HT-29 (cell line): Measurements from ENCODE around the gene NCKAP5L. TPM values are rescaled to one million over a fixed set of nuclear protein-coding genes. Genes with fewer than 3 reads are reported as not detected.
A peak's percentile ranks its signal among the peaks of the same experiment; 100 is the strongest.
"Not testable (repeated sequence)": the region's sequence is repeated elsewhere in the genome, so short reads cannot be mapped to it uniquely, and the experiment has no call there.

ENCODE experiments used
- DNase-seq: peaks from one replicate; pipeline ENCODE4 v3.0.0-alpha.2; 2015; ENCODE audit warnings: low spot score
- total RNA-seq: library from RNA; depleted of rRNA; stranded (reverse); fragments of >200 nt; shearing (Covaris generic); gene quantifications from 2 replicates; pipeline ENCODE4 v1.2.3, GENCODE V29; 2014

The NCKAP5L gene
- total RNA-seq, 1 experiment from 2014 or later, result 16.4 TPM

DNA sequence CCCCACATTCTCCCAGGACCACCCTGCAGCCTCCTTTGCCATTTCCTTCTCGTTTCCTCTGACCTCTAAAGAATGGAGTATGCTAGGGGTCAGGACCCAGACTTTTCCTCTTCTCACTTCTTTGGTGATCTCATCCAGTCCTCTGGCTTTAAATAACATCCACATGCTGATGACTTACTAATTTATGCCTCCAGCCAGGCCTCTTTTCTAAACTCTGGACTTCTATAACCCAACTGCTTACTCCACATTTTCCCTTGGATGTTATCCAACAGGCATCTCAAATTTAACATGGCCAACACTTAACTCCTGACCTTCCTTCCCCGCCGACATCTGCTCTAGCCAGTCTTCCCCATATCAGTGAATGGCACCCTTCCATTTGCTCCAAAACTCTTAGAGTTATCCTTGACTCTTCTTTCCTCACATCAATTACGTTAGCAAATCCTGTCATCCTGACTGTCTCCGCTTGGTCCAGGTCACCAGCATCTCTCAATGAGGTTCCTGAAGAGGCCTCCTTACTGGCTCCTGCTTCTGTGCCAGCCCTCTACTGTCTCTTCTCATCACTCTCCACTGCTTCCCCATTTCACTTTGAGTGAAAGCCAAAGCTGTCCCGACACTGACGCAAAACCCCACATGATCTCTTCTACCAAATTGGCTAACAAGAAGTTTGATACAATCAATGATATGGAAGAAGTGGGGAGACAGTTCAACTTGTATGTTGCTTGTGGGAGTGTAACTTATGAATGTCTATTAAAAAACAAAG, 44.1 kb downstream of the NCKAP5L start:
- no peak for DNase-seq

DNA sequence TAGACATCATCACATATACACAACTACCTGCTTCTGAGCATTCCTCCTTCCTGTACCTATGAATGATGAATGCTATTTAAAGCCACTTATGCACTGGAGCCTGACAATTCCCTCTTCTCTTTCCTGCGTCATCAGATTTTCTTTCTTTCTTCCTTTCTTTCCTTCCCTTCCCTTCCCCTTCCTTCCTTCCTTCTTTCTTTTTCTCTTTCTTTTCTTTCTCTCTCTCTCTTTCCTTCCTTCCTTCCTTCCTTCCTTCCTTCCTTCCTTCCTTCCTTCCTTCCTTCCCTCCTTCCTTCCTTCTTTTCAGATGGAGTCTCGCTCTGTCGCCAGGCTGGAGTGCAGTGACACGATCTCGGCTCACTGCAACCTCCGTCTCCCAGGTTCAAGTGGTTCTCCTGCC, 47.3 kb downstream of the NCKAP5L start:
- DNase-seq, result not testable (repeated sequence)

GRCh38 chr12:49779581-49779980, 48.6 kb downstream of the NCKAP5L start:
- no peak for DNase-seq

DNA sequence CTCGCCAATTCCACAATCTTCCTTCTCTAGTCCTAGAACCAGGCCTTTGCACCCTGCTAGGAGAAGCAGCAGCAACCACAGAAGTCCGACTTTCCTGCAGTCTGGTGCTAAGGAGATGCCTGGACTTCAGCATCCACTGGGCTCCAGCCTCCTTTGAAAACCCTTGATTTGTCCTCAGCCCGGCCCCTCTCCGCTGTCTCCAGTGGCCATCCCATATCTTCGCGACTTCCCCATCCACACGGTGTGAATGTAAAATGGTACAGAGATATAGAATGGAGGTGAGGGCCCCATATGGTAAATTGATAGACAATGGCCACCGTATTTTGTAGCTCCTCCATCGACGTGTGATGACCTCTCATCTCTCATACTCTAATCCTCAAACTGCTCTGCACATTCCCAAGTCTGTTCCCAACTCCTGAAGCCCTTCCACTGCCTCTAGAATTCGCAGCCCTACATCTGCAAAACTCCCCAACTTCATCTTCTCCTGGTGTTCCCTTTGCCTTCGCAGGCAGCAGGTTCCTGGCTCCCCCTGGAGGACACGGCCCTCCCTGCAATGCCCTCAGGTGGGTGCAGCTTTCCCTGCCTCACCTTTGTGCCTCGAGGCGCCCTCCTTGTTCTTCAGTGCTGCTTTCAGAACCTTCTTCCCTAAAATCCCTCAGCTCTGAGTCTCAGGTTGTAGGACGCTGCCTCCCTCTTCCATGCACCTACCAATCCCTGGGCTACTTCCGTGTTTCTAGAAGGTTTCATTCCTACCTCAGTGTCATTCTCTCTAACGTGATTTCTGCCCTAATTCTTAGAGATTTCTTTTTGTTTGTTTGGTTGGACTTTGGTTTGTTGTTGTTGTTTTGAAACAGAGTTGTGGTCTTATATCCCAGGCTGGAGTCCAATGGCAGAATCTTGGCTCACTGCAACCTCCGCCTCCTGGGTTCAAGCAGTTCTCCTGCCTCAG, 50.1 kb downstream of the NCKAP5L start:
- DNase-seq, result peak; percentile 71

GRCh38 chr12:49777341-49777740, 50.9 kb downstream of the NCKAP5L start:
- DNase-seq, result no peak

DNA sequence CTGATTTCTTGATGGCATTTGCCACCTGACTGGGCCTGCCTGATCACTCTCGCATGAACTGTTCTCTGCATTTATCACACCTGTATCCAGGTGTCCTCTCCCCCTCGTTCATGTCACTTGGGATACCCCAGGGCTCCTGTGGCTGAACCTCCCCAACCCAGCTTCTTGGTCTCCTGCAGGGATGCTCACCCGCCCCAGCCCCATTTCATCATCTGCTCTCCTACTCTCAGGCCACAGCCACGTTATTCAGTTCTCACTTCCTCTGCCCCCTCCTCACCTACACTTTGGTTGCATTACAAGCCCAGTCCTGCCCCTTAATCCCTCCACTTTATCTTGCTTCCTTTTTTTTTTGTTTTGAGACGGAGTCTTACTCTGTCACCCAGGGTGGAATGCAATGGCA, 51.4 kb downstream of the NCKAP5L start:
- no peak for DNase-seq

DNA sequence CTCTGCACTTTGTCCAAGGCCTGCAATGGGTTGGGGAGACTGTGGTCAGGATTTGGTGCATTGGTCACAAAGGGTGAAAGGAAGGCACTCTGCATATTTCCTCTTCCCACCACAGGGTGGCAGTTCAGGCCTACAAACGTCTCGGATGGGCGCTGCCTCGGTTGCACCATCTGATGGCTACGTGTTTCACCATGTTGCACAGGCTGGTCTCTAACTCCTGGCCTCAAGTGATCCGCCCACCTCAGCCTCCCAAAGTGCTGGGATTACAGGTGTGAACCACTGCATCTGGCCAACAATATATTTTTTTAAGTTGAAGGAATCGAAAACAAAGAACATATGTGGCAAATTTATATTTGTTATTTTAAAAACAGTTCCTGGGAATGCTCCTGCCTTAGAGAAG, 51.8 kb downstream of the NCKAP5L start:
- peak; percentile 77 for DNase-seq

DNA sequence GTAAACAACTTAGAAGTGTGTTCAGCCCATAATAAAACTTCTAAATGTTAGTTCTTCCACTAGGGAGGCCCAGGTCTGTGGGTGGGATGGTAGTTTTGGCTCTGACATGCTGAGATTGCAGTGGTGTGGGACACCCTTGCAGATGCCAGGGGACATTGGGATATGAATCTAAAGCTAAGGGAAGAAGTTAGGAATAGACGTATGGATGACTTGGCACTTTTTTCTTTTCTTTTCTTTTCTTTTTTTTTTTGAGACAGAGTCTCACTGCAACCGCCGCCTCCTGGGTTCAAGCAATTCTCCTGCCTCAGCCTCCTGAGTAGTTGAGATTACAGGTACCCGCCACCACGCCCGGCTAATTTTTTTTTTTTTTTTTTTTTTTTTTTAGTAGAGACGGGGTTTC, 55.1 kb downstream of the NCKAP5L start:
- not testable (repeated sequence) for DNase-seq

DNA sequence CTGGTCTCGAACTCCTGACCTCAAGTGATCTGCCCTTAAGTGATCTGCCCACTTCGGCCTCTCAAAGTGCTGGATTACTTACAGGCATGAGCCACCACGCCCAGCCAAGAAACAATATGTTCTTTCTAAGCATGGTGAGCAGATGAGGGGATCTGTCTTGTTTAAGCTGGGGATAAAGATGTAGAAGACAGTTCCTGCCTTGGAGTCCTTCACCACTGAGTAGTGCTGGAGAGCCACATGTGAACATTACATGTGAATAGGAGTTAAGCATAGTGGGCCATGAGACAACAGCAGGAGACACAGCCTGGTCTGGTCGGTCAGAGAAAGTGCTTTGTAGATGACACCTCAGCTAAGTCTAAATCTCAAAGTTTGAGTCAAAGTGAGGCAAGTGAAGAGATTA, 60.9 kb downstream of the NCKAP5L start:
- DNase-seq, result no peak

DNA sequence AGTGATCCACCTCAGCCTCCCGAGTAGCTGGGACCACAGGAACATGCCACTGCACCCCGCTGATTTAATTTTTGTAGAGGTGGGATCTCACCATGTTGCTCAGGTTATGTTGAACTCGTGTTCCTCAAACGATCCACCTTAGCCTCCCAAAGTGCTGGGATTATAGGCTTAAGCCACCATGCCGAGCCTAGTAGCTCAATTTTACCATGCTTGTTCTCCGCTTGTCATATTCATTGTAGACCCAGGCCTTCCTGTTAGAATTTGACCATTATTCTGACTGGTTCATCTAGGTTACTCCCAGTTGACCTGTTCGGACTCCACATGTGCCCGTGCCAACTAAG, 62.1 kb downstream of the NCKAP5L start:
- no peak for DNase-seq

DNA sequence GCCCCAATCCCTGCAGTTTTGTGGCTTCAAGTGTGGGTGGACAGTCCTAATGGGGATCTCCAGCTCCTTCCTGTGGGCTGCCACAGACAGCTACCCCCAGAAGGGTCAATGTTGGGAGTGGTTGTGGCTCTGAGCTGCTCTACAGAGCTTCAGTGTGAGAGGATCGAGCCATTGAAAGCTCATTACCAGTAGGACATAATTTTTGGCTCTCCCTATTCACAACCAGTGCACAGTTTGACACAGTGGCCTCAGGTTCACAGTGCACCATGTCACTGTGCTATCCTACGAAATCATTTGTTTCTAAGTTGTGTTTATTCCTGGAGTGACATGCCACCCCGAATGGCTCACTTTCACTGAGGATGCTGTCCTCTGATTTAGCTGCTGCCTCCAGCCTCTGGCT, 64.1 kb downstream of the NCKAP5L start:
- DNase-seq, result no peak

DNA sequence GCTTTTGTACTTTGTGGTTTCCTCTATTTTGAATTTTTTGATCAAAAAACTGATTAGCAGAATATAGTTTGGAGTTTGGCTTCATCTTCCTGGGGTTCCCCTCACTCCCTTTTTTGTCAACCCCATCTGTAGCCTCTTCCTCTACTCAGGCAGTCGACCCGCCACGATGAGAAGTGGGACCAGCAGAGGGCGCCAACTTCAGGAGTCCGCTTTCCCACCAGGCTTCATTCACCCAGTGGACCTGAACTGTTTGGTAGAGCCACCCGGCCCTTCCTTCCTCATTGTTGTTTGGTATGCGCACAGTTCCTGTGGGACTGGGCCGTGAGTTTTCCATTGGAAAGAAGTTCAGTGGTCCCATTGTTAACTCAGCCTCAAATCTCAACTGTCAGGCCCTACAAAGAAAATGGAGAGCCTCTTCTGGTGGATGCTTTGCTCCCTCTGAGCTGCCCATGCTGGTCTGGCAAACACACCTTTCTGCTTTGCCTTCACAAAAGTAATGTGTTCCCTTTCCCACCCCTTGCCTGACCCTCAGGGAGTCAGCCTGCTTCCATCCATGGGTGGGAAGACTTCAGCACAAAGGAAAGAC, 65.1 kb downstream of the NCKAP5L start:
- DNase-seq, result peak; percentile 79

DNA sequence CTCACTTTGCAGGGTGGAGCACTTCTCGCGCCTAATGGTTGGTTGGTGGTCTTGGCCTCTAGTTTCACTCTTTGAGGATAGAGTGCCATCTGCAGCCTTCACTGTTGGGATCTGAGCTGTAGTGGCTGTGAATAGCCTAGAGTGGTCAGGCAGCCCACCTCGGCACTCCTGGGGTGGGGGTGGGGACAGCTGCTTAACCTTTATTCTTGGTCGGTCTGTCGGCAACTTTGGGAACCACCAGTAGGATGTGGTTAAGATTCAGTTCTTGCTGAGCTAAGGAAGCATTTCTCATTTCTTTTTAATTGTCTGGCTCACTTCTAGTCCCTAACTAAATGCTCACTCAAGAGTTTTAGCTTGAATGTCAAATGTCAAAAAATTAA, 65.8 kb downstream of the NCKAP5L start:
- no peak for DNase-seq

- no peak for DNase-seq
These were observed 66.3 kb downstream of the NCKAP5L start for GRCh38 chr12:49761677-49762467.

GRCh38 chr12:49750996-49751393, 77.2 kb downstream of the NCKAP5L start:
- no peak for DNase-seq

- DNase-seq, result no peak
These were observed 77.9 kb downstream of the NCKAP5L start for GRCh38 chr12:49750027-49750995.

- DNase-seq, result no peak
These were observed 79.4 kb downstream of the NCKAP5L start for GRCh38 chr12:49748800-49749199.

DNA sequence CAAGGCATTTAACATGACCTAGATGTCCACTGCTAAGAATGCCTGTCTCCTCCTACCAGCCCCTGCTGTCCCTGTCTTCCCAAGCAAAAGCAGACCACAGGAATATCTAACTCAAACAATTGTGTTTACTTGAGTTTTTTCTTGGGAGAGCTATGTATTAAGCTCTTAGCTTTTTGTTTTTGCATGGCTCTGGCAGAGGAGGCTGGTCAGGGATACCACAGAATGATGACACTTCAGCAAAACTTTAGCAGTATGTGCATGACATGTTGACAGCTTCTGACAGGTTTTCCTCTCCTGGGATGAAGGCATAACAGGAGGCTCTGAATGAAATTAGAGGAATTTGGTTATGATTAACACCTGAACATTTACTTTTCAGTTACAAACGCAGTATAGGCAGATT, 79.9 kb downstream of the NCKAP5L start:
- no peak for DNase-seq

- no peak for DNase-seq
These were observed 83.8 kb downstream of the NCKAP5L start for GRCh38 chr12:49744363-49744885.
